ENCODE data around the gene KCNJ5.

DNA sequence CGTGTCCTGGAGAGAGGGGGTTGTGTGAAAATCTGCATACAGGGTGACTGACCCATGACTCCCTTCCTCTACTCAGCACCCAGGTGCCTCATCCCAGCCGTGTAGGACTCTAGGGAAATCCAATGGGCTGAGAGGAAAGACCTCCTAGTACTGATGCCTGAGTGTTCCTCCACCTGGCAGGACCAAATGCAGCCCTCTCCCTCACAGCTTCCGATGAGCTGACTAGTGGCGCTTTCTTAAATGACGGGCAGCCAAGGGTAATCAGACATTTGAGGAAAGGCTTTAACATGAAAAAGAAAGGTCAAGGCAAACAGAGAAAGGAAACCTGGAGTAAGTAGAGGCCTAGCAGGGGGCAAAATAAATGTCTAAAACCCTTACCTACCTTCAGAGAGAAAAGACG, 19.1 kb upstream of the KCNJ5 start:
- TF ChIP-seq, protein P1, sequence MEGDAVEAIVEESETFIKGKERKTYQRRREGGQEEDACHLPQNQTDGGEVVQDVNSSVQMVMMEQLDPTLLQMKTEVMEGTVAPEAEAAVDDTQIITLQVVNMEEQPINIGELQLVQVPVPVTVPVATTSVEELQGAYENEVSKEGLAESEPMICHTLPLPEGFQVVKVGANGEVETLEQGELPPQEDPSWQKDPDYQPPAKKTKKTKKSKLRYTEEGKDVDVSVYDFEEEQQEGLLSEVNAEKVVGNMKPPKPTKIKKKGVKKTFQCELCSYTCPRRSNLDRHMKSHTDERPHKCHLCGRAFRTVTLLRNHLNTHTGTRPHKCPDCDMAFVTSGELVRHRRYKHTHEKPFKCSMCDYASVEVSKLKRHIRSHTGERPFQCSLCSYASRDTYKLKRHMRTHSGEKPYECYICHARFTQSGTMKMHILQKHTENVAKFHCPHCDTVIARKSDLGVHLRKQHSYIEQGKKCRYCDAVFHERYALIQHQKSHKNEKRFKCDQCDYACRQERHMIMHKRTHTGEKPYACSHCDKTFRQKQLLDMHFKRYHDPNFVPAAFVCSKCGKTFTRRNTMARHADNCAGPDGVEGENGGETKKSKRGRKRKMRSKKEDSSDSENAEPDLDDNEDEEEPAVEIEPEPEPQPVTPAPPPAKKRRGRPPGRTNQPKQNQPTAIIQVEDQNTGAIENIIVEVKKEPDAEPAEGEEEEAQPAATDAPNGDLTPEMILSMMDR (IDR thresholded peaks at IDR 0.05) = no peak
- TF ChIP-seq POLR2A (IDR thresholded peaks at IDR 0.05) (no peak), POLR2AphosphoS5 (IDR thresholded peaks at IDR 0.05) (no peak), EP300 (IDR thresholded peaks at IDR 0.05) (no peak)
